ENCODE results near the gene KCNAB2. TPM values are rescaled to one million over a fixed set of nuclear protein-coding genes. Genes with fewer than 3 reads are reported as not detected.

KCNAB2 gene
- total RNA-seq, 1 donor from 2014 or later: 4.5 TPM

GRCh38 chr1:6103854-6104530 is 58.3 kb downstream of the KCNAB2 start:
- FAIRE-seq (no peak), DNase-seq (ENCODE audit: low spot score in 2 of 2) (no peak)

DNA sequence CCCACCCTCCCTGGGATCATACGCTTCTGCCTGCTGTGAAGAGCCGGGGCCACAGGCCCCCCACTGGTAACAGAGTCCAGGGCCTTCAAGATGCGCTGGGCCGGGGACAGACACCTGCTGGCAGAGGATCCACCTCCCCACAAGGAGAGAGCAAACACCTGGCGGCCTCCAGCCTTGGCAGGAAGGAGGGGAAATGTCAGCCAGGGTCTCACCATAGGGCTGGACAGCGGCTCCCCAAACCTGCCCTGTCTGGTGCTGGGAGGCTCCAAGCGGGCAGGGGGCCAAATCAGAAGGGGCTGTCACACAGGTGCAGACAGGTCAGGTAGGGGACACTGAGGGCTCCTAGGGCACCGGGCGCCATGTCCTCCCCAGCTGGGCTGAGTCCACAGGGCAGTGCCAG is 58.9 kb downstream of the KCNAB2 start:
- no peak for DNase-seq (ENCODE audit: low spot score in 2 of 2)
- no peak for FAIRE-seq

DNA sequence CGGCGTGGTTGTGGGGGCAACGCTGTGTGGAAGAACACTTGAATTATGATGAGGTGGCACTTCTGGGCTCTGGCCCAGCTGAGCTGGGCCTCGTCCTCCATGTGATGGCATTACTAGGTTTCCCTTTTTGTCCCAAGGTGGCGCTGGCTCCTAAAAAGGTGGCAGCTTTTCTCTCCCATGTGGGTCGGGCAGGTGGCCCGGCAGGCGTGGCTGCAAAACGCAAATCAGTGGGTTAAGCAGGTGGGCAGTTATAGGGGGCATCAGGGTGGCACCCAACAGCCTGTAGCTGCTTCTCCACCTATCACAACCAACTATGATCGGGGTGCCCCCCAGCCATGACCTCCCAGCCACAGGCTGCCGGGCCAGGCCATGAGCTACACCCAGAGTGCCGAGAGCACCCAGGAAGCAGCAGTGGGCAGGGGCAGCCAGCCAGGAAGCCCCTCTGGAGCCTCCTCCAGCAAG is 59.6 kb downstream of the KCNAB2 start:
- FAIRE-seq (no peak), DNase-seq (ENCODE audit: low spot score in 2 of 2) (no peak)

GRCh38 chr1:6105763-6106162 is 60.1 kb downstream of the KCNAB2 start:
- no peak for DNase-seq (ENCODE audit: low spot score in 2 of 2)
- FAIRE-seq: no peak

DNA sequence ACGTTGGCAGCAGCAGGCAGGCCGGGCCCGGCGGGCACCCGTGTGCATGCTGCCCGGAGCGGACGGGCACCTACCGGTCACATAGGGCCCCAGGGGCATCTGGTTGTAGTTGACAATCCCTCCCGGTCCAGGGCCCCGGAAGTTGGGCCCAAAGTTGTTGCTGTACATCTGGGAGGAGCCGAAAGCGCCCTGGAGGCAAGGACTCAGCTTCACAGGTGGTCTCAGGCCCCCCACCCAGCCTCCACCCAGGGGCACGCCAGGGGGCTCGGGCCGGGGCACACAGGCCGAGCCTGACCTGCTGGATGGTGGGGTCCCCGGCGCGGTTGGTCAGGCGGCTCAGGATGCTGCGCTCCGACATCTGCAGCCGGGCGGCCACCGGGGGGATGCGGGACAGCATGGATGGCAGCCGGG is 60.6 kb downstream of the KCNAB2 start:
- FAIRE-seq: no peak
- DNase-seq (ENCODE audit: low spot score in 2 of 2): no peak

- FAIRE-seq: no peak
- DNase-seq (ENCODE audit: low spot score in 2 of 2): no peak
These were observed 61.3 kb downstream of the KCNAB2 start for GRCh38 chr1:6106977-6107376.

DNA sequence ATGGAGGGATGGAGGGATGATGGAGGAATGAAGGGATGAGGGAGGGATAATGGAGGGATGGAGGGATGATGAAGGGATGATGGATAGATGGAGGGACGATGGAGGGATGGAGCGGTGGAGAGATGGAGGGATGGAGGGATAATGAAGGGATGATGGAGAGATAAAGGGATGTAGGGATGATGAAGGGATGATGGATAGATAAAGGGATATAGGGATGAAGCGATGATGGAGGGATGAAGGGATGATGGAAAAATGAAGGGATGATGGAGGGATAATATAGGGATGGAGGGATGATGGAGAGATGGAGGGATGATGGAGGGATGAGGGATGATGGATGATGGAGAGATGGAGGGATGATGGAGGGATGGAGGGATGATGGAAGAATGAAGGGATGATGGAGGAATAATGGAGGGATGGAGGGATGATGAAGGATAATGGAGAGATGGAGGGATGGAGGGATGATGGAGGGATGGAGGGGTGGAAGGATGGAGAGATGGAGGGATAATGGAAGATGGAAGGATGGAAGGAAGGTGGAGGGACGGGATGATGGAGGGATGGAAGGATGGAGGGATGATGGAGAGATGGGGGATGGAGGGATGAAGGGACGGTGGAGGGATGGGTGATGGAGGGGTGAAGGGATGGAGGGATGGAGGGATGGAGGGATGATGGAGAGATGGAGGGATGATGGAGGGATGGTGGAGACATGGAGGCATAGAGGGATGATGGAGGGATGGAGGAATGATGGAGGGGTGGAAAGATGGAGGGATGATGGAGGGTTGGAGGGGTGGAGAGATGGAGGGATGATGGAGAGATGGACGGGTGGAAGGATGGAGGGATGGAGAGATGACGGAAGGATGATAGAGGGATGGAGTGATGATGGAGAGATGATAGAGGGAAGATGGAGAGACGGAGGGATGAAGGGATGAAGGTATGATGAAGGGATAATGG is 62.0 kb downstream of the KCNAB2 start:
- no peak for DNase-seq (ENCODE audit: low spot score in 2 of 2)
- no peak for FAIRE-seq

DNA sequence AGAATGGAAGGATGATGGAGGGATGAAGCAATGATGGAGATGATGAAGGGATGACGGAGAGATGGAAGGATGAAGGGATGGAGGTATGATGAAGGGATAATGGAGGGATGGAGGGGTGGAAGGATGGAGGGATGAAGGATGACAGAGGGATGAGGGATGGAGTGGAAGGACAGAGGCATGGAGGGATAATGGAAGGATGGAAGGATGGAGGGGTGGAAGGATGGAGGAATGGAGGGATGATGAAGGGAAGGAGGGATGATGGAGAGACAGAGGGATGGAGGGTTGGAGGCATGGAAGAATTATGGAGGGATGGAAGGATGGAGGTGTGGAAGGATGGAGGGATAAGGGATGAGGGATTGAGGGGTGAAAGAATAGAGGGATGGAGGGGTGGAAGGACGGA is 62.8 kb downstream of the KCNAB2 start:
- FAIRE-seq (no peak), DNase-seq (ENCODE audit: low spot score in 2 of 2) (no peak)

GRCh38 chr1:6108937-6109614 is 63.4 kb downstream of the KCNAB2 start:
- no peak for FAIRE-seq

DNA sequence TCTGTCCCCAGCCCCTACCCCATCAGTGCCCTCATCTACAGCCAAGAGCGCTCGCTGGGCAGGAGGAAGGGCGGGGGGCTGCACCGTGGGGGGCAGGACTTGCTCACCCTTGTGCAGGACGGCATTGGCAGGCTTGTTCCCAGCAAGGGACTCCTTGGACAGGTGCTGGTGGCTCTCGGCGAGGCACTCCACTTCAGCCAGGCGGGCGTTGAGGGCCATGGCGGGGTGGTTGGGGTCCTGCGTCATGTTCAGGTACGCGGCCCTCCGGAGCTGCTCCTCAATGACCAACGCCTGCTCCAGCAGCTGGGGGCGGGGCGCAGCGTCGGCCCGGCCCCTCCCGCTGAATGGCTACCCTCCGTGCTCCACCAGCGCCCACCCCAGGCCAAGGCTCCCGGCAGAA is 64.0 kb downstream of the KCNAB2 start:
- FAIRE-seq: no peak

More at GRCh38 chr1:6108937-6109614, 63.4 kb downstream of the KCNAB2 start:
- no peak for DNase-seq (ENCODE audit: low spot score in 2 of 2)

DNA sequence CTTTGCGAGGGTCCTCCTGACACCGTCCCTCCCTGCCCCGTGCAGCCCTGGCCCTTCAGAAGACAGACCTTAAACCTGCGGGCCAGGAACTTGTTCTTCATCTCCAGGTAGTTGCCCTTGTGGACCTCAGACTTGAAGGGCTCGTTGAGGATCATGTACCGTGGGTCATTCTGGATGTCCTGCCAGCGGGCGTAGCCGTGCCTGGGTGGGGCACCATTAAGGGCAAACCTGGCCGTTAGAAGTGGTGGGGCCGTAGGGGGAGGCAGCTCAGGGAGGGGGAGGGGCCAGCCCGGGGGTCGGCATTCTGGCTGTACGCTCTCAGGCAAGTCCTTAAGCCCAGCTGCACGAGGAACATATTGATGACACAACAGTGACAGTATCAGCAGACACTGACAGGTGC is 64.6 kb downstream of the KCNAB2 start:
- DNase-seq (ENCODE audit: low spot score in 2 of 2): no peak
- no peak for FAIRE-seq

More for the DNA sequence above, 64.0 kb downstream of the KCNAB2 start:
- DNase-seq (ENCODE audit: low spot score in 2 of 2): no peak

- FAIRE-seq (no peak), DNase-seq (ENCODE audit: low spot score in 2 of 2) (no peak)
These were observed 65.9 kb downstream of the KCNAB2 start for GRCh38 chr1:6111571-6111970.

DNA sequence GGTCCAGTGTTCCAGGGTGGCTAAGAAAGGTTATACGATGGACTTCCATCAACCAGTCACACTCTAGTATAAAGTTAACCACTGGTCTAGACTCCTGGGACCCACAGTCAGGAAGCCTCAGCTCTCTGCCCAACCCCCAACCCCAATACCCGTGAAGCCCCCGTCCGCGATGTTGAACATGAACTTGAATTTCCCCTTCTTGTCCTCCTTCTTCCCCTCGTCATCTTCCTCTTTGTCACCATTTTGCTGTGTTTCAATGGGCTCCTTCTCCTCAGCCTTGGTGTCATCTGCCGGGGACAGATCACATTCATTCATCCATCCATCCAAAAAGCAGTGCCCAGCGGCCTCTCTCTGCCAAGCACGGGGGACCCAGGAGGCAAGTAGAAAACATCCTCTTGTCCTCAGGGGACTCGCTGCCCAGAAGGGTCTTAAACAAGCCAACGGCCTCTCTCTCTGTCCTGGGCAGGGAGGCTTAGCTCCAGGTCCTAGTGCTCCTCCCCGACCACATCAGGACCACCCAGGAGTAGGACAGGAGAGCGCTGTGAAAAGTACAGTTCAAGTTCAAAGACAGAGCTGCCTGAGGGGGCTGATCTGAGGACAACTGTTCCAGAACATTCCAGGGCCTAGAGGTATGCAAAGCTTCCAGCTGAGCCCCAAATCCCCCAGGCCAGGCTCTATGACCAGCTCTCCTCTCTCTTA is 66.5 kb downstream of the KCNAB2 start:
- FAIRE-seq (no peak), DNase-seq (ENCODE audit: low spot score in 2 of 2) (no peak)

- DNase-seq (ENCODE audit: low spot score in 2 of 2): no peak
- no peak for FAIRE-seq
These were observed 67.0 kb downstream of the KCNAB2 start for GRCh38 chr1:6112690-6113005.

GRCh38 chr1:6113116-6113515 is 67.4 kb downstream of the KCNAB2 start:
- DNase-seq (ENCODE audit: low spot score in 2 of 2) (no peak), FAIRE-seq (no peak)

DNA sequence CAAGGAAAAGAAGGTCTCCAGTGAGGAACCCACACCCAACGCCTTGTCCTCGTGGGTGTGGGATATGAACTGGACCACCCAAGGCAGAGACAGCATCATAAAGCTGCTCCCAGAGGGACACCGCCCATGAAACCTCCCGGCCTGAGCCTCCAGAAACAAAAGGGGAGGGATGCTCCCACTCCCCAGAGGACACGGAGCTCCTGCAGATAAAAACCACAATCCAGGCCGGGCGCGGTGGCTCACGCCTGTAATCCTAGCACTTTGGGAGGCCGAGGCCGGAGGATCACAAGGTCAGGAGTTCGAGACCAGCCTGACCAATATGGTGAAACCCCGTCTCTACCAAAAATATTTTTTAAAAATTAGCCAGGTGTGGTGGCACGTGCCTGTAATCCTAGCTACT is 68.1 kb downstream of the KCNAB2 start:
- DNase-seq (ENCODE audit: low spot score in 2 of 2) (no peak), FAIRE-seq (no peak)

GRCh38 chr1:6116137-6116536 is 70.4 kb downstream of the KCNAB2 start:
- no peak for FAIRE-seq

GRCh38 chr1:6117064-6117463 is 71.4 kb downstream of the KCNAB2 start:
- DNase-seq (ENCODE audit: low spot score in 2 of 2) (no peak), FAIRE-seq (no peak)

More at GRCh38 chr1:6116137-6116536, 70.4 kb downstream of the KCNAB2 start:
- DNase-seq (ENCODE audit: low spot score in 2 of 2): no peak

DNA sequence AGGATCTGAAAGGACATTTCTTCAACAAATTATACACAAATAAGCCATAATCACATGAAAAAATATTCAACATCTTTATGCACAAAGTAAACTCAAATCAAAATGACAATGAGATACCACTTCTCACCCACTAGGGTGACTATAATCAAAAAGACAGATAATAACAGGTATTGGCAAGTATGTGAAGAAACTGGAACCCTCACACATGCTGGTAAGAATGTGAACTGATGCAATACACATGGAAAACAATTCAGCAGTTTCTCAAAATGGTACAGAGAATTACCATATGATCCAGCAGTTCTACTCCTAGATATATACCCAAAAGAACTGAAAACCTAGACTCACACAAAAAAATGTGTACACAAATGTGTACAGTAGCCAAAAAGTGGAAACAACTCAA is 71.9 kb downstream of the KCNAB2 start:
- no peak for FAIRE-seq
- no peak for DNase-seq (ENCODE audit: low spot score in 2 of 2)

- FAIRE-seq: no peak
- DNase-seq (ENCODE audit: low spot score in 2 of 2): no peak
These were observed 72.7 kb downstream of the KCNAB2 start for GRCh38 chr1:6118415-6118814.

- DNase-seq (ENCODE audit: low spot score in 2 of 2) (no peak), FAIRE-seq (no peak)
These were observed 75.3 kb downstream of the KCNAB2 start for GRCh38 chr1:6121021-6121421.

Data from frontal cortex (tissue), 4 donors.